ENCODE results near the gene LCN2. TPM values are rescaled to one million over a fixed set of nuclear protein-coding genes. Genes with fewer than 3 reads are reported as not detected.

The LCN2 gene
- total RNA-seq, 3 donors from 2014 or later (not counting 1 experiment from before 2014, with no cell fraction given): 0.82 to 0.99 TPM; not detected in 1

- no peak for TF ChIP-seq CTCF (IDR thresholded peaks at IDR 0.05)
- Histone ChIP-seq H3K4me1 (ENCODE audit: control insufficient read depth, insufficient read depth, low read length) (peaks cover 7% of the 10 kb centered on the region), H3K27ac (ENCODE audit: low read length) (no peak overlapping the region), H3K9me3 (ENCODE audit: control insufficient read depth, insufficient read depth, low read length) (no peaks in the 10 kb centered on the region), H3K36me3 (ENCODE audit: control insufficient read depth, insufficient read depth, low read length) (peaks cover 70% of the 10 kb centered on the region), H3K27me3 (ENCODE audit: control insufficient read depth, insufficient read depth, low read length) (no peaks in the 10 kb centered on the region), H3K4me3 (ENCODE audit: low read length) (no peak overlapping the region)
- Mint-ChIP-seq H3K4me1 (peaks cover 0 to 9% of the 10 kb centered on the region in 2 donors), H3K27me3 (ENCODE audit: low read depth in 2 of 2) (no peaks in the 10 kb centered on the region), H3K36me3 (no peaks in the 10 kb centered on the region), H3K4me3 (no peak overlapping the region), H3K27ac (no peak overlapping the region), H3K9me3 (no peaks in the 10 kb centered on the region)
- WGBS (ENCODE audit: insufficient coverage): 93% methylated on average over 21 of the region's 21 CpGs
- ATAC-seq: no peak
- DNase-seq: no peak
- intact Hi-C loops (cut with micrococcal nuclease): no loop called here
Measured at GRCh38 chr9:128105538-128106175, 43.6 kb upstream of the LCN2 start.

- H3K27ac Mint-ChIP-seq: peak overlapping the region in 1 of 2 donors; percentile 64
- Histone ChIP-seq H3K4me3 (ENCODE audit: low read length) (no peak overlapping the region), H3K27ac (ENCODE audit: low read length) (no peak overlapping the region), H3K36me3 (ENCODE audit: control insufficient read depth, insufficient read depth, low read length) (peaks cover 63% of the 10 kb centered on the region), H3K4me1 (ENCODE audit: control insufficient read depth, insufficient read depth, low read length) (peaks cover 7% of the 10 kb centered on the region), H3K27me3 (ENCODE audit: control insufficient read depth, insufficient read depth, low read length) (no peaks in the 10 kb centered on the region), H3K9me3 (ENCODE audit: control insufficient read depth, insufficient read depth, low read length) (no peaks in the 10 kb centered on the region)
- no peak overlapping the region for H3K4me3 Mint-ChIP-seq
- intact Hi-C loops (cut with micrococcal nuclease): no loop called here
- TF ChIP-seq CTCF (IDR thresholded peaks at IDR 0.05): no peak
- DNase-seq (peak in 1 of 2 donors; percentile 51), ATAC-seq (no peak)
- H3K27me3 Mint-ChIP-seq (ENCODE audit: low read depth in 2 of 2): no peaks in the 10 kb centered on the region
- no peaks in the 10 kb centered on the region for H3K36me3 Mint-ChIP-seq
- H3K4me1 Mint-ChIP-seq: peaks cover 0 to 9% of the 10 kb centered on the region in 2 donors
- 92% methylated on average over 23 of the region's 23 CpGs for WGBS (ENCODE audit: insufficient coverage)
- no peaks in the 10 kb centered on the region for H3K9me3 Mint-ChIP-seq
Measured at GRCh38 chr9:128106181-128106939, 42.9 kb upstream of the LCN2 start.

- WGBS (ENCODE audit: insufficient coverage): 98% methylated on average over 23 of the region's 23 CpGs
- no peak for TF ChIP-seq CTCF (IDR thresholded peaks at IDR 0.05)
Measured at GRCh38 chr9:128106940-128107467, 42.2 kb upstream of the LCN2 start.

More at GRCh38 chr9:128106940-128107467, 42.2 kb upstream of the LCN2 start:
- Histone ChIP-seq H3K36me3 (ENCODE audit: control insufficient read depth, insufficient read depth, low read length) (peaks cover 57% of the 10 kb centered on the region), H3K27ac (ENCODE audit: low read length) (no peak overlapping the region), H3K4me1 (ENCODE audit: control insufficient read depth, insufficient read depth, low read length) (peaks cover 7% of the 10 kb centered on the region), H3K9me3 (ENCODE audit: control insufficient read depth, insufficient read depth, low read length) (no peaks in the 10 kb centered on the region), H3K4me3 (ENCODE audit: low read length) (no peak overlapping the region), H3K27me3 (ENCODE audit: control insufficient read depth, insufficient read depth, low read length) (no peaks in the 10 kb centered on the region)
- H3K27ac Mint-ChIP-seq: peak overlapping the region in 1 of 2 donors; percentile 64
- no peaks in the 10 kb centered on the region for H3K27me3 Mint-ChIP-seq (ENCODE audit: low read depth in 2 of 2)
- no peak overlapping the region for H3K4me3 Mint-ChIP-seq
- DNase-seq: no peak
- H3K9me3 Mint-ChIP-seq: no peaks in the 10 kb centered on the region
- no peak for ATAC-seq
- H3K4me1 Mint-ChIP-seq: peaks cover 0 to 9% of the 10 kb centered on the region in 2 donors
- intact Hi-C loops (cut with micrococcal nuclease): no loop called here
- no peaks in the 10 kb centered on the region for H3K36me3 Mint-ChIP-seq

Data from natural killer cell (primary cell).